HepG2 (cell line): Measurements from ENCODE around the gene POLR3H. TPM values are rescaled to one million over a fixed set of nuclear protein-coding genes. Genes with fewer than 3 reads are reported as not detected.

Source experiments
- AHR ChIP-seq: IDR thresholded peaks from 2 replicates; pipeline ENCODE4 v1.6.1; 2018; ENCODE audit warnings: missing genetic modification reagents, missing compliant biosample characterization
- BHLHE40 ChIP-seq: IDR thresholded peaks from 2 replicates; pipeline ENCODE4 v1.6.1; 2011; ENCODE audit warnings: low read length, improper control_type of control experiment
- CREB1 ChIP-seq, 2 experiments: fragments of 450-650 bp in 1 of 2; IDR thresholded peaks; 2 replicates each; pipeline ENCODE4 v1.6.1; 2016 to 2017; ENCODE audit warnings: control low read depth in 1 of 2, mild to moderate bottlenecking in 1 of 2, missing compliant biosample characterization in 1 of 2, missing genetic modification characterization in 1 of 2
- ETV6 ChIP-seq: sonication (generic); formaldehyde crosslinking; conservative IDR thresholded peaks from 2 replicates; pipeline ENCODE4 v1.4.0; 2020; ENCODE audit warnings: missing genetic modification reagents
- GTF3A ChIP-seq: sonication (generic); formaldehyde crosslinking; conservative IDR thresholded peaks from 2 replicates; pipeline ENCODE4 v1.4.0; 2020; ENCODE audit warnings: mild to moderate bottlenecking, missing genetic modification reagents
- HDAC2 ChIP-seq: sonication (generic); formaldehyde crosslinking; IDR thresholded peaks from 2 replicates; pipeline ENCODE4 v1.4.0; 2020; ENCODE audit warnings: missing genetic modification reagents
- IKZF1 ChIP-seq: fragments of 450-650 bp; IDR thresholded peaks from 2 replicates; pipeline ENCODE4 v1.7.1; 2016
- KDM2A ChIP-seq: sonication (generic); formaldehyde crosslinking; IDR thresholded peaks from 2 replicates; pipeline ENCODE4 v1.4.0; 2020; ENCODE audit warnings: low read depth, missing genetic modification reagents, borderline replicate concordance
- KLF15 ChIP-seq: sonication (generic); formaldehyde crosslinking; IDR thresholded peaks from 2 replicates; pipeline ENCODE4 v1.8.1; 2023; ENCODE audit warnings: borderline replicate concordance, mild to moderate bottlenecking, inconsistent platforms, missing genetic modification reagents, mixed read lengths
- MXI1 ChIP-seq: IDR thresholded peaks from 3 replicates; pipeline ENCODE4 v1.6.1; 2012; ENCODE audit warnings: low read depth, low read length, inconsistent platforms, borderline replicate concordance
- NONO ChIP-seq, 2 experiments: fragments of 450-650 bp in 1 of 2; sonication (generic) in 1 of 2; formaldehyde crosslinking in 1 of 2; IDR thresholded peaks in 1 of 2; conservative IDR thresholded peaks in 1 of 2; 2 replicates each; pipeline versions ENCODE4 v1.6.1 to v1.8.0; 2017 to 2022; ENCODE audit warnings: mild to moderate bottlenecking in 1 of 2, missing genetic modification reagents in 1 of 2, moderate library complexity in 1 of 2
- NR2F2 ChIP-seq: IDR thresholded peaks from 2 replicates; pipeline ENCODE4 v1.6.1; 2012; ENCODE audit warnings: low read depth, inconsistent platforms, borderline replicate concordance
- SSRP1 ChIP-seq: IDR thresholded peaks from 2 replicates; pipeline ENCODE4 v1.6.1; 2016; ENCODE audit warnings: control low read depth
- THAP11 ChIP-seq: IDR thresholded peaks from 2 replicates; pipeline ENCODE4 v1.6.1; 2016; ENCODE audit warnings: missing biosample characterization, missing genetic modification reagents
- ZNF30 ChIP-seq: sonication (generic); formaldehyde crosslinking; IDR thresholded peaks from 2 replicates; pipeline ENCODE4 v1.5.0; 2020; ENCODE audit warnings: mild to moderate bottlenecking, missing genetic modification reagents
- ZNF614 ChIP-seq: IDR thresholded peaks from 2 replicates; pipeline ENCODE4 v1.6.1; 2018; ENCODE audit warnings: missing biosample characterization, missing genetic modification reagents, inconsistent platforms, borderline replicate concordance
- polyA plus RNA-seq, 8 experiments: library from polyadenylated mRNA; depleted of rRNA in 3 of 8; stranded (reverse) in 7 of 8; unstranded in 1 of 8; fragments of >200 nt; fragmentation: Illumina TruSeq in 4 of 8; extraction: Trizol in 4 of 8; gene quantifications; 2 replicates each; pipeline versions ENCODE4 v1.2.1 to v1.2.3, GENCODE V29; 2011 to 2016; ENCODE audit warnings: low read depth in 4 of 8, missing spikeins in 1 of 8, mixed read lengths in 1 of 8; ENCODE audit not compliant: insufficient read depth in 1 of 8
- total RNA-seq, 5 experiments: library from RNA; depleted of rRNA; stranded (reverse); fragments of >200 nt; fragmentation: Illumina TruSeq; extraction: Trizol; gene quantifications; 2 replicates each; pipeline ENCODE4 v1.2.3, GENCODE V29; 2016; ENCODE audit warnings: low read depth in 1 of 5
- TF ChIP-seq, protein P1 (sequence below): sonication (generic); formaldehyde crosslinking; conservative IDR thresholded peaks from 2 replicates; pipeline ENCODE4 v1.4.0; 2020; ENCODE audit warnings: missing genetic modification reagents
- TF ChIP-seq, protein P2 (sequence below): sonication (generic); formaldehyde crosslinking; IDR thresholded peaks from 2 replicates; pipeline ENCODE4 v1.4.0; 2020; ENCODE audit warnings: mild to moderate bottlenecking, missing genetic modification reagents, borderline replicate concordance
- TF ChIP-seq, protein P3 (sequence below): sonication (generic); formaldehyde crosslinking; IDR thresholded peaks from 2 replicates; pipeline ENCODE4 v1.4.0; 2020; ENCODE audit warnings: missing genetic modification reagents
- TF ChIP-seq, protein P4 (sequence below): sonication (generic); formaldehyde crosslinking; IDR thresholded peaks from 2 replicates; pipeline ENCODE4 v1.9.0; 2021; ENCODE audit warnings: missing genetic modification reagents, mild to moderate bottlenecking, borderline replicate concordance
- TF ChIP-seq, protein P5 (sequence below): IDR thresholded peaks from 2 replicates; pipeline ENCODE4 v1.6.1; 2016; ENCODE audit warnings: low read depth, control low read depth
- TF ChIP-seq, protein P6 (sequence below): IDR thresholded peaks from 2 replicates; pipeline ENCODE4 v1.6.1; 2012; ENCODE audit warnings: inconsistent platforms

Gene POLR3H
- total and polyA plus RNA-seq, 2 of the 13 experiments (the other 11 are each of a cell fraction or from before 2014, with no cell fraction given), result 10.3 to 28.6 TPM

DNA sequence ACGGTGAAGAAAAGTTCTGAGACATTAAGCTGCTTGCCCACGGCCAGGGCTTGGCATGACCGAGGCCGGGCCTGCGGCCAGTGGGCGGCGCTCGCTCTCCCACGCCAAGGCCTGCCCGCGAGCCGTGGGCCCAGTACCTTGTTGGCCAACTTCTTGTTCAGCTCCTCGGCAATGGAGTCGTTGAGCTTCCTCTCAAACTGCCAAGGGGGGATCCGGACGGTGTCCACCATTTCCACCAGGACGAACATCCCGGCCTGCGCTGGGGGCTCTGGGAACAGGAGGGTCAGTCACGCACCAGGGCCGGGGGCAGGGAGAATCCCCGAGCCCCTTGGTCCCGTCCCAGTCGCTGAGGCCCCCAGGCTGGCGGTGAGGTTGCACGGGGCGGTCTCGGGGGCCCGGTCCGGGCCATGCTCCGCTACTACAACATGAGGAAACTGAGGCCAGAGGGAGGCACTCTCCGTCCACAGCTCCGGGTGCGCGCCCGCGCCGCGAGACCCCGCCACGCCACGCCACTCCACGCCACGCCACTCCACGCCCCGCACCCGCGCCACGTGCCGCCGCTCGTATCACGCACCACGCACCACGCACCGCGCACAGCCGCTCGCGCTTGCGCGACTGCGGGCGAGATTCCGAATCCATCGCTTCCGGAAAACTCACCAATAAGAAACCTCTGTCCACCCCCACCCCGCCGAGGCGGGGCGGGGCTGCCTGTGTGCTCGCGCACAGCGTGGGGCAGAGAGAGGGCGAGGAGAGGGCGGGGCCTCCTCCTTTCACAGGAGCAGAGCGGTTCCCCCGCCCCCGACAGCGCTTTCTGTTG lies at the start of gene POLR3H (continued):
- TF ChIP-seq BHLHE40, result peak; percentile 63
- no peak for TF ChIP-seq ZNF614 (CRISPR knock-in tag)
- TF ChIP-seq, protein P1, sequence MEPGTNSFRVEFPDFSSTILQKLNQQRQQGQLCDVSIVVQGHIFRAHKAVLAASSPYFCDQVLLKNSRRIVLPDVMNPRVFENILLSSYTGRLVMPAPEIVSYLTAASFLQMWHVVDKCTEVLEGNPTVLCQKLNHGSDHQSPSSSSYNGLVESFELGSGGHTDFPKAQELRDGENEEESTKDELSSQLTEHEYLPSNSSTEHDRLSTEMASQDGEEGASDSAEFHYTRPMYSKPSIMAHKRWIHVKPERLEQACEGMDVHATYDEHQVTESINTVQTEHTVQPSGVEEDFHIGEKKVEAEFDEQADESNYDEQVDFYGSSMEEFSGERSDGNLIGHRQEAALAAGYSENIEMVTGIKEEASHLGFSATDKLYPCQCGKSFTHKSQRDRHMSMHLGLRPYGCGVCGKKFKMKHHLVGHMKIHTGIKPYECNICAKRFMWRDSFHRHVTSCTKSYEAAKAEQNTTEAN (CRISPR knock-in tag), result 0 out of 2 replicates have a peak, but pooled peaks have one; percentile 31
- TF ChIP-seq, protein P2, sequence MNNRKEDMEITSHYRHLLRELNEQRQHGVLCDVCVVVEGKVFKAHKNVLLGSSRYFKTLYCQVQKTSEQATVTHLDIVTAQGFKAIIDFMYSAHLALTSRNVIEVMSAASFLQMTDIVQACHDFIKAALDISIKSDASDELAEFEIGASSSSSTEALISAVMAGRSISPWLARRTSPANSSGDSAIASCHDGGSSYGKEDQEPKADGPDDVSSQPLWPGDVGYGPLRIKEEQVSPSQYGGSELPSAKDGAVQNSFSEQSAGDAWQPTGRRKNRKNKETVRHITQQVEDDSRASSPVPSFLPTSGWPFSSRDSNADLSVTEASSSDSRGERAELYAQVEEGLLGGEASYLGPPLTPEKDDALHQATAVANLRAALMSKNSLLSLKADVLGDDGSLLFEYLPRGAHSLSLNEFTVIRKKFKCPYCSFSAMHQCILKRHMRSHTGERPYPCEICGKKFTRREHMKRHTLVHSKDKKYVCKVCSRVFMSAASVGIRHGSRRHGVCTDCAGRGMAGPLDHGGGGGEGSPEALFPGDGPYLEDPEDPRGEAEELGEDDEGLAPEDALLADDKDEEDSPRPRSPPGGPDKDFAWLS, result no peak
- 0 out of 2 replicates have a peak, but pooled peaks have one; percentile 53 for TF ChIP-seq SSRP1 (CRISPR knock-in tag)
- TF ChIP-seq MXI1, result peak; percentile 94; the same call in 2 of the 3 replicates
- TF ChIP-seq ZNF30, result peak; percentile 76; the same call in 1 of the 2 replicates
- TF ChIP-seq IKZF1, result no peak
- peak; percentile 89 for TF ChIP-seq KDM2A (CRISPR knock-in tag)
- TF ChIP-seq, protein P3, sequence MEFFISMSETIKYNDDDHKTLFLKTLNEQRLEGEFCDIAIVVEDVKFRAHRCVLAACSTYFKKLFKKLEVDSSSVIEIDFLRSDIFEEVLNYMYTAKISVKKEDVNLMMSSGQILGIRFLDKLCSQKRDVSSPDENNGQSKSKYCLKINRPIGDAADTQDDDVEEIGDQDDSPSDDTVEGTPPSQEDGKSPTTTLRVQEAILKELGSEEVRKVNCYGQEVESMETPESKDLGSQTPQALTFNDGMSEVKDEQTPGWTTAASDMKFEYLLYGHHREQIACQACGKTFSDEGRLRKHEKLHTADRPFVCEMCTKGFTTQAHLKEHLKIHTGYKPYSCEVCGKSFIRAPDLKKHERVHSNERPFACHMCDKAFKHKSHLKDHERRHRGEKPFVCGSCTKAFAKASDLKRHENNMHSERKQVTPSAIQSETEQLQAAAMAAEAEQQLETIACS (CRISPR knock-in tag), result 0 out of 2 replicates have a peak, but pooled peaks have one; percentile 24
- no peak for TF ChIP-seq NONO (IDR thresholded peaks at IDR 0.05)
- peak; percentile 58 for TF ChIP-seq NONO (CRISPR knock-in tag; conservative IDR thresholded peaks at IDR 0.05)
- no peak for TF ChIP-seq AHR (CRISPR knock-in tag)
- TF ChIP-seq THAP11, result peak; percentile 72
- 0 out of 2 replicates have a peak, but pooled peaks have one; percentile 72 for TF ChIP-seq KLF15 (CRISPR knock-in tag)
- TF ChIP-seq HDAC2 (CRISPR knock-in tag), result peak; percentile 56; the same call in 1 of the 2 replicates
- TF ChIP-seq, protein P4, sequence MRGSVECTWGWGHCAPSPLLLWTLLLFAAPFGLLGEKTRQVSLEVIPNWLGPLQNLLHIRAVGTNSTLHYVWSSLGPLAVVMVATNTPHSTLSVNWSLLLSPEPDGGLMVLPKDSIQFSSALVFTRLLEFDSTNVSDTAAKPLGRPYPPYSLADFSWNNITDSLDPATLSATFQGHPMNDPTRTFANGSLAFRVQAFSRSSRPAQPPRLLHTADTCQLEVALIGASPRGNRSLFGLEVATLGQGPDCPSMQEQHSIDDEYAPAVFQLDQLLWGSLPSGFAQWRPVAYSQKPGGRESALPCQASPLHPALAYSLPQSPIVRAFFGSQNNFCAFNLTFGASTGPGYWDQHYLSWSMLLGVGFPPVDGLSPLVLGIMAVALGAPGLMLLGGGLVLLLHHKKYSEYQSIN (CRISPR knock-in tag), result no peak
- TF ChIP-seq, protein P5, sequence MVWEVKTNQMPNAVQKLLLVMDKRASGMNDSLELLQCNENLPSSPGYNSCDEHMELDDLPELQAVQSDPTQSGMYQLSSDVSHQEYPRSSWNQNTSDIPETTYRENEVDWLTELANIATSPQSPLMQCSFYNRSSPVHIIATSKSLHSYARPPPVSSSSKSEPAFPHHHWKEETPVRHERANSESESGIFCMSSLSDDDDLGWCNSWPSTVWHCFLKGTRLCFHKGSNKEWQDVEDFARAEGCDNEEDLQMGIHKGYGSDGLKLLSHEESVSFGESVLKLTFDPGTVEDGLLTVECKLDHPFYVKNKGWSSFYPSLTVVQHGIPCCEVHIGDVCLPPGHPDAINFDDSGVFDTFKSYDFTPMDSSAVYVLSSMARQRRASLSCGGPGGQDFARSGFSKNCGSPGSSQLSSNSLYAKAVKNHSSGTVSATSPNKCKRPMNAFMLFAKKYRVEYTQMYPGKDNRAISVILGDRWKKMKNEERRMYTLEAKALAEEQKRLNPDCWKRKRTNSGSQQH (CRISPR knock-in tag), result peak; percentile 37; the same call in 1 of the 2 replicates
- TF ChIP-seq CREB1 (IDR thresholded peaks at IDR 0.05), result 0 out of 2 replicates have a peak, but pooled peaks have one; percentile 17
- TF ChIP-seq CREB1 (CRISPR knock-in tag; IDR thresholded peaks at IDR 0.05), result 0 out of 2 replicates have a peak, but pooled peaks have one; percentile 14
- TF ChIP-seq NR2F2, result no peak
- TF ChIP-seq, protein P6, sequence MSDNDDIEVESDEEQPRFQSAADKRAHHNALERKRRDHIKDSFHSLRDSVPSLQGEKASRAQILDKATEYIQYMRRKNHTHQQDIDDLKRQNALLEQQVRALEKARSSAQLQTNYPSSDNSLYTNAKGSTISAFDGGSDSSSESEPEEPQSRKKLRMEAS, result peak; percentile 97
- TF ChIP-seq GTF3A (CRISPR knock-in tag), result no peak
- 0 out of 2 replicates have a peak, but pooled peaks have one; percentile 47 for TF ChIP-seq ETV6 (CRISPR knock-in tag)
